NCI-H1092 (cell line): ENCODE data around the gene KNOP1.
A peak's percentile ranks its signal among the peaks of the same experiment; 100 is the strongest.

Experiments used
- DNase-seq: peaks from one replicate; lab custom pipeline; 2025; lab: John Stamatoyannopoulos, UW

The KNOP1 gene, protein sequence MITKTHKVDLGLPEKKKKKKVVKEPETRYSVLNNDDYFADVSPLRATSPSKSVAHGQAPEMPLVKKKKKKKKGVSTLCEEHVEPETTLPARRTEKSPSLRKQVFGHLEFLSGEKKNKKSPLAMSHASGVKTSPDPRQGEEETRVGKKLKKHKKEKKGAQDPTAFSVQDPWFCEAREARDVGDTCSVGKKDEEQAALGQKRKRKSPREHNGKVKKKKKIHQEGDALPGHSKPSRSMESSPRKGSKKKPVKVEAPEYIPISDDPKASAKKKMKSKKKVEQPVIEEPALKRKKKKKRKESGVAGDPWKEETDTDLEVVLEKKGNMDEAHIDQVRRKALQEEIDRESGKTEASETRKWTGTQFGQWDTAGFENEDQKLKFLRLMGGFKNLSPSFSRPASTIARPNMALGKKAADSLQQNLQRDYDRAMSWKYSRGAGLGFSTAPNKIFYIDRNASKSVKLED

DNA sequence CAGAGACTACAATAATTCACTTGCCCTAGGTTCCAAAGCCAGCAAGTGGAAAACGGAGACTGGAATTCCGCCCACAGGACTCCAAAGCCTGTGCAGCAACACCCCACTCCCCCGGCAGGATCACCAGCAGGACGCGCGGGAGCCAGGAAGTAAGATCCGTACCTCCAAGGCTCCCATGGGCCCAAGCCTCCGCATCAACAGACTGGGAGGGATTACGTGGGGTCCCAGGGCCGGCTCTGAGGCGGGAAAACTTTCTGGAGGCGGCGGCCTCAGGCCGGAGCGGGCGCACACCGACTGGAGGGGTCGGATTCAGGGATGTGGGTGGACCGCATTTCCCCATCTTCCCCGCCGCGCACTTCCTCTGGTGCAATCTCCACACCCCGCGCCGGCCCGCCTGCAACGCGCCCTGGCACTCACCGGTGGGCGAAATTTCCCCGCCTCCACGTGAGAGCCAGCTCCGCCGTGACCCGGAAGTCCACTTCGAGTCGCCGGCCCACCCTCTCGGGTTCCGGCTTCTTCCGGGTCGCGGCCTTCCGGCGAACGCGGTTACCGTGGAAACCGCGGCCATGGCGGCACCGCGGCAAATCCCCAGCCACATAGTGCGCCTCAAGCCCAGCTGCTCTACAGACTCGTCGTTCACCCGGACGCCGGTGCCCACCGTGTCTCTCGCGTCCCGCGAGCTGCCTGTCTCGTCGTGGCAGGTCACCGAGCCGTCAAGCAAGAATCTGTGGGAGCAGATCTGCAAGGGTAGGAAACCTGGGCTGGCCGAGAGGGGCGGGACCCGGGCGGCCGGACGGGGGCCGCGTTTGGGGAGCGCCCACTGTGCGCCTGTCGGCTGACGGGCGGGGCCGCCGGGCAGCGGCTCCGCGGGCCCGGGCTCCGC, at the start of gene KNOP1, which contains the start of gene IQCK:
Gene KNOP1, minus strand, starts transcription at position 487 of the 883 bp plus-strand sequence. CDS start 3,192 bp downstream, outside the sequence.
Gene IQCK, plus strand, starts transcription at position 531 of the 883 bp plus-strand sequence. Its CDS starts 36 bp downstream, at position 567.
- peak; percentile 87 for DNase-seq

- no peak for DNase-seq
Observed at GRCh38 chr16:19767497-19767896, 49.5 kb upstream of the KNOP1 start.

GRCh38 chr16:19766988-19767387, 49.0 kb upstream of the KNOP1 start:
- DNase-seq = no peak

GRCh38 chr16:19766554-19766884, 48.5 kb upstream of the KNOP1 start:
- DNase-seq = no peak

GRCh38 chr16:19765860-19766553, 48.0 kb upstream of the KNOP1 start:
- DNase-seq = no peak

DNA sequence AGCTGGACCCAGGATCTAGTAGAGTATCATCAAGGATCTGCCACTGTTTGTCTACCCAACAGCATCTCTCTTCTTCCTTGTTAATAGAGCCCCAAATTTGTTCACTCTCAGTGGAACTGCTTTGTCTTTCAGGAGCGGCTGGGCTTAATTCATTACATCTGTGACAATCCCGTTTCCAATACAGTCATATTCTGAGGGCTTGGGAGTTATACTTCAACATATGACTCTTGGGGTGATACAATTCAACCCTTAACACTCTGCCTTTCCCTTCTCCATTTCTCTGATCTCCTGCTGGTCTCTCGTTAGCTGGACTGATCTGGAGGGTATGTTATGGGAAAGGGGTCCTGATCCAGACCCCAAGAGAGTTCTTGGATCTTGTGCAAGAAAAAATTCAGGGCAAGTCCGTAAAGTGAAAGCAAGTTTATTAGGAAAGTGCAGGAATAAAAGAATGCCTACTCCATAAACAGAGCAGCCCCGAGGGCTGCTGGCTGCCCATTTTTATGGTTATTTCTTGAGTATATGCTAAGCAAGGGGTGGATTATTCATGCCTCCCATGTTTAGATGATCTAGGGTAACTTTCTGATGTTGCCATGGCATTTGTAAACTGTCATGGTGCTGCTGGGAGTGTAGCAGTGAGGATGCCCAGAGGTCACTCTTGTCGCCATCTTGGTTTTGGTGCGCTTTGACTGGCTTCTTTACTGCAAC, 42.5 kb upstream of the KNOP1 start:
- DNase-seq = no peak

- DNase-seq = no peak
Observed at GRCh38 chr16:19757762-19758595, 40.0 kb upstream of the KNOP1 start.

DNA sequence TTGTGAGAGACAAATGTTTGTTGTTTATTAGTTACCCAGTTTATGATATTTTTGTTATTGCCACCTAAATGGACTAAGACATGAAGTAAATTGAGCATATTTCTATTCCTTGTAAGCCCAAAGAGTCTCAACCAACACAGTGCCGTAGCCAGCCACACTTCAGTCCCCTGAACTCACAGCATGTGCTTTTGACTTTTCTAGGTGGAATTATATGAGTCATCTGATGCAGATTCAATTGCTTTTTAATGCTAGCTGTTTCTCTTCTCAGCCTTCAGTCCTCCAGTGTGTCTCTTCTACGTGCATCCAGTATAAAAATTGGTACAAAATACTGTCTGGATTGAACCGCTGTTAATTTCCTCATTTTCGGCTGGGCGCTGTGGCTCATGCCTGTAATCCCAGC, 39.0 kb upstream of the KNOP1 start:
- DNase-seq = no peak

- no peak for DNase-seq
Observed at GRCh38 chr16:19755268-19755667, 37.2 kb upstream of the KNOP1 start.

DNA sequence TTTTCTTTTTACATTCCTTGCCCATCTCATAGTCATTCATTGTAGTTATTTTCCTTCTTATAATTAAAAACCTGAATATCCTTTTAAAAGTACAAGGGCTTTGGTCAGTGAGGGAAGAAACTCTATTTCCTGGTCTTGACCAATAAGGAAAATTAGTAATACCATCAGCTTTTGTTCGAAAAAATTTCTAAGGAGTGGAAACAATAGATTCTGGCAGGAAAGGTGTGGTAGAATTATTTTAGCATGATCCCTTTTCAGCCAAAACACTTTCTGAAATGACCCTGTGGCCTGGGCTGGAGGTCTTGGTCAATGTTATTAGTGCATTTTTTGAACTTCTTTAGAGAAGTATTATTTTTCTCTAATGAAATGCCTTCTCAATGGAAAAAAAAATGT, 36.6 kb upstream of the KNOP1 start:
- DNase-seq = no peak

GRCh38 chr16:19753815-19754643, 36.0 kb upstream of the KNOP1 start:
- DNase-seq = no peak

DNA sequence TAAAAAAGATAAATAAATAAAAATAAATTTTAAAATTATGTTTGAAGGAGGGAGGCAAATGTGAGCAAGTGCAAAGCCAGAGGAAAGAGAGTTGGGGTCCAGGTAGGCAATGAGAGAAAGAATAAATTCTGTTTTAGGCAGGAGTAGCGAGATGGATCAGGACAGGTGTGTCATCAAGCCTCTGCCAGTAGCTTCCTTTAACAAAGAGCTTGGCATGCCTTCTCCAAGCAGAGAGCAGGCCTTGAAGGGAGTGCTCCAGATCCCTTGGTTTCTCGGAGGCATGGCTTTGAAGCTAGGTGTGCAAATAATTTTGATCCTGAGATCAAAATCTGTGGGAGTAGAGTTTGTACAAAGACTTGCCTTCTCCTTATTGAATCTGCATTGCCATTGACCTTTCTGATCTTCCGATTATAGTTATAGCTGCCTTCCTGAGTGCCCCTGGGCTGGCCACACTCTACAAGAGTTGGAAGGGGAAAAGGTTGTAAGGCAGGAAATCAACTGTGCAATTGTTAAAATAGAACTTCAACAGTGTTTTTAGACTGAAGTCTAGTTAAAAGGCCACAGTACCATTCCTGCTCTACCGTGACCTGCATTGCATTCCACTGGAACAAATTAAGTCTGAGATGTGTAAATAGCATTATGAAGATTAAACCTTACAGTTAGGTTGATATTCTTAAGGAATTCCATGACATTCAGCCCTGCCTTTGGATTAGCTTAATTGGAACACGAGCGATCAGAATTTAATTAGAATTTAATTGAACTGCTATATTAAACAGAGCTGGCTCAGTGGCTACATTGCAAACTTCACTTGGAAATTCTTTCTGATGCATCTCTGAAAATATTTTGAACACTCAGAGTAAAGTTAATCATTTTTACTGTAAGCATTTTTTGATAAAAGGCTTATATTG, 33.7 kb upstream of the KNOP1 start:
- no peak for DNase-seq

DNA sequence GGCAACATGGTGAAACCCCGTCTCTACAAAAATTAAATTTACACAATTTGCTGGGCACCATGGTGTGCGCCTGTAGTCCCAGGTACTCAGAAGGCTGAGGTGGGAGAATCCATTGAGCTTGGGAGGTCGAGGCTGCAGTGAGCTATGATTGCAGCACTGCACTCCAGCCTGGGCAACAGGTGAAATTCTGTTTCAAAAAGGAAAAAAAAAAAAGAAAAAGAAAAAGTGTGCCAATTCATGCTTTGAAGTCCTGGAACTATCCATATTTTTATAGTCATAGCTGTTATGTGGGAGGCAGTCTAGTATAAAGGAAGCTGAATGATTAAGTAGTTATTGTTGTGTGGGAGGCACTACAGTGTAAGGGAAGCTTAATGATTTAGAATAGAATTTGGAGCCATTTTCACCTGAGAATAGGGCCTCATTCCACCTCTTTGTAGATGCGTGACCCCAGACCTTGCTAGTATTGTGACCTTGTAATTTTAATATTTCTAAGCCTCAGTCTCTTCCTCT, 31.6 kb upstream of the KNOP1 start:
- no peak for DNase-seq

DNA sequence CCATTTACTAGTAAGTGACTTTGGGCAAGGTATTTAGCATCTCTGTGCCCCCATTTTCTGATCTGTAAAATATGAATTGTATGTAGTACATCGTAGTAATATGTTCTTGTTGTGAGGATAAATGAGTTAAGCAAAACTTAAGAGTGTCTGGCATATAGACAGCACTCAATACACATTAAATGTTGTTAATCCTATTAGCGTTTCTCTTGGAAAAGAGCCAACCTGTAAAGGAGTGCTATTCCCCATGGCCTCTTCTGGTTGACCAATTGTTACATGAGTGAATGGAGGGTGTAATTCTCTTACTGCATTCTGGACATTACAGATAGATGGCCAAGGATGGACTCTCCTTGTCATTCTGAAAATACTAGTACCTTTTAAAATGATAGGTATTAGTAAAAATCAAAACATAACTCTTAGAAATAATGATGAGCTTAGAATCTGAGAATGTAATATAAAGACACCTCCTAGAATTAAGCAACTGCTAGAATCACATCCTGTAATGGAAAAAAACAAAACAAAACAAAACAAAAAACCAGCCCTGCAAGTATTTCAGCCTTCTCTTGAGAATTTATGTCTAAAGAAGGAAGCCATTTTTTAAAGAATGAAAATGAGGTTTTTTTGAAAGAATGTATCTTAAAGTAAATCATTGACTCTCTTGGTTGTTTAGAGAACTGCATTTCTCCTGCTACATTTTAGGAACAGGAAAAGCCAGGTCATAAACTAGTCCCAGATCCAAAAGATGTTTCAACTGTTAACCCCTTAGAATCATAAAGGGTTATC, 30.6 kb upstream of the KNOP1 start:
- no peak for DNase-seq

- no peak for DNase-seq
Observed at GRCh38 chr16:19746561-19746960, 28.5 kb upstream of the KNOP1 start.

DNA sequence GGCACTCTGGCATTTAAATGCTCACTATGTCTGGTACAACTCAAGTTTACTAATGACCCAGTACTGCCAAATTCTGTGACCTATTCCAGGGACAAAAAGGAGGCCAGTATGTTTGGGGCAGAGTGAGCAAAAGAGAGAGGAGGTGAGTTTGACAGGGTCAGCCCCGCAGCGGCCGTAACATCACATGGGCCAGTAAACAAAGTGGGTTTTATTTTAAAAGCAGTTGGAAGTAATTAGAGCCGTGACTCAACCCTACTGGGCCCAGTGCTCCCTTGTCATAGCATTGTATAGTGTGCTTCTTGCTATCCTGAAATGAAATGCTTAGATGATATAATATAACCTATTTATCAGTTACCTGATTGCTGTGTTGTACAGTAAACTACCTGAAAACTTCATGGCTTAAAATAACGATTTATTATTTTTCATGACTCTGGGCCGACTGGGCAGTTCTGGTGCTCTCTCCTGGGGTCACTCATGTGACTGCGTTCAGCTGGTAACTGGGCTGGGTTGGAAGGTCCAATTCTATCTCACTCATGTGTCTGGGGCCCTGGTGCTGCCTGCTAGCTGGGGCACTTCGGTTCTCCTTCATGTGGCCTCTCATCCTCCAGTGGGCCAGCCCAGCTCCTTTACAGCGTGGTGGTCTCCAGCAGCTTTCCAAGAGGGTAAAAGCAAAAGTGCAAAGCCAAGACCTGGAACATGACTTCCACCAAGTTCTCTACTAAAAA, 27.4 kb upstream of the KNOP1 start:
- no peak for DNase-seq

DNA sequence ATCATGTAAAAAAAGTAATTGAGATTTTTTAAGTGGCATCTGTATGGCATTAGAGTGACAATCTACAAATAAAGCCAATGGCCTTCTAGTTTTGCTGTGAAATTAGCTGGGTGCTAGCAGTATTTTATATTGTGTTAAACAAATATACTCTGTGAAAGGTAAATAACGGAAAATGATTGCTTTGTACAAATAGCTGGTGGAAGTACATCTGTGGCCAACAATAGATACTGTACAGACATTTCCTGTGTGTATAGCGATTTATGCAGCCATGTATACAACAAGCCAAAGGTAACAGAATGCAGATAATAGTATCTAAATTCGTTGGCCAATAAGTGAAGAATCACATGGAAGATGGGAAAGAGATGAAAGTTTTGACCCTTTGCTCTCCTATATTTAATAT, 26.6 kb upstream of the KNOP1 start:
- no peak for DNase-seq
